HCT116 (cell line): ENCODE data around the gene RBMS1. TPM values are rescaled to one million over a fixed set of nuclear protein-coding genes. Genes with fewer than 3 reads are reported as not detected.

Experiments
- ATAC-seq: fragments of 200-7000 bp; cut with Tn5 transposase; 2 replicates; pipeline ENCODE4 v1.9.1; 2020; ENCODE audit warnings: mild to moderate bottlenecking, moderate library complexity
- BruUV-seq: library from RNA; stranded (reverse); fragments of 400-500 nt; replicated peaks from 2 replicates; lab custom pipeline; 2021; lab: Mats Ljungman, UMichigan
- CTCF ChIA-PET: fragments of 300-600 bp; sonication (Branson Sonifier 250); formaldehyde crosslinking; loops from one replicate; lab custom pipeline; 2021; ENCODE audit warnings: antibody characterized with exemption; lab: Charles Lee
- POLR2A ChIA-PET: fragments of 300-600, 350-600 bp; sonication (Branson Sonifier 250); formaldehyde crosslinking; loops from one replicate; lab custom pipeline; 2021; ENCODE audit warnings: antibody characterized with exemption; lab: Charles Lee
- RAD21 ChIA-PET, 2 experiments: fragments of 300-600 bp; sonication (Branson Sonifier 250); formaldehyde crosslinking; loops; one replicate each; lab custom pipeline; 2023; ENCODE audit warnings: low total read pairs in 2 of 2; ENCODE audit not compliant: uncharacterized antibody in 2 of 2, unreplicated experiment in 2 of 2, low non-redundant PET in 1 of 2; lab: Charles Lee
- DNase-seq: peaks from one replicate; pipeline ENCODE4 v3.0.0-alpha.2; 2010; ENCODE audit warnings: low read depth, low spot score
- H2AFZ ChIP-seq: fragments of 200-600 bp; shearing (Covaris generic), sonication (generic); 2 replicates; pipeline ENCODE4 v1.6.1; 2017; ENCODE audit warnings: low read depth, mixed run types, mixed read lengths, antibody characterized with exemption, low read length; ENCODE audit not compliant: poor library complexity, severe bottlenecking
- H3K27ac ChIP-seq: 2 replicates; pipeline ENCODE4 v1.5.1; 2012; ENCODE audit warnings: low read depth, low read length
- H3K27me3 ChIP-seq: fragments of 200-600 bp; sonication (generic); 2 replicates; pipeline ENCODE4 v1.6.1; 2016; ENCODE audit warnings: mixed run types, low read length, mixed read lengths; ENCODE audit not compliant: insufficient read depth
- H3K36me3 ChIP-seq, 2 experiments: fragments of 200-500 bp in 1 of 2; fragments of 200-600 bp in 1 of 2; sonication (Bioruptor generic) in 1 of 2; sonication (generic) in 1 of 2; 2 replicates each; pipeline versions ENCODE4 v1.5.1 to v1.6.1; 2014 to 2016; ENCODE audit warnings: low read length in 2 of 2, inconsistent platforms in 1 of 2, mixed read lengths in 1 of 2, mixed run types in 1 of 2; ENCODE audit not compliant: insufficient read depth in 2 of 2, control insufficient read depth in 1 of 2
- H3K4me1 ChIP-seq, 2 experiments: fragments of 200-600 bp in 1 of 2; sonication (generic) in 1 of 2; 2 replicates each; pipeline versions ENCODE4 v1.5.1 to v1.6.1; 2012 to 2017; ENCODE audit warnings: low read length in 2 of 2, inconsistent platforms in 1 of 2, mild to moderate bottlenecking in 1 of 2, mixed read lengths in 1 of 2, mixed run types in 1 of 2, moderate library complexity in 1 of 2; ENCODE audit not compliant: insufficient read depth in 2 of 2, control insufficient read depth in 1 of 2
- H3K4me2 ChIP-seq: fragments of 200-600 bp; sonication (generic); 2 replicates; pipeline ENCODE4 v1.6.1; 2017; ENCODE audit warnings: mixed run types, low read length, mixed read lengths
- H3K4me3 ChIP-seq, 2 experiments: fragments of 200-600 bp in 1 of 2; sonication (generic) in 1 of 2; replicated peaks in 1 of 2; 2 replicates each; pipeline ENCODE4 v1.5.1; 2011 to 2016; ENCODE audit warnings: low read length in 2 of 2, control low read depth in 1 of 2, low read depth in 1 of 2, mild to moderate bottlenecking in 1 of 2, mixed read lengths in 1 of 2, mixed run types in 1 of 2
- H3K79me2 ChIP-seq: fragments of 200-600 bp; sonication (generic); 2 replicates; pipeline ENCODE4 v1.6.1; 2017; ENCODE audit warnings: mild to moderate bottlenecking, mixed run types, low read length, moderate library complexity, mixed read lengths; ENCODE audit not compliant: insufficient read depth
- H3K9ac ChIP-seq: fragments of 200-600 bp; sonication (generic); 2 replicates; pipeline ENCODE4 v1.6.1; 2016; ENCODE audit warnings: low read length, mixed read lengths
- H3K9me2 ChIP-seq: fragments of 200-600 bp; sonication (generic), shearing (Covaris generic); 2 replicates; pipeline ENCODE4 v1.6.1; 2017; ENCODE audit warnings: mixed run types, mild to moderate bottlenecking, moderate library complexity; ENCODE audit not compliant: insufficient read depth
- H3K9me3 ChIP-seq, 2 experiments: fragments of 200-500 bp in 1 of 2; fragments of 200-600 bp in 1 of 2; sonication (Bioruptor generic) in 1 of 2; sonication (generic) in 1 of 2; 2 replicates each; pipeline ENCODE4 v1.6.1; 2014 to 2017; ENCODE audit warnings: low read length in 2 of 2, mixed read lengths in 2 of 2, inconsistent platforms in 1 of 2, low read depth in 1 of 2, mild to moderate bottlenecking in 1 of 2, mixed run types in 1 of 2, moderate library complexity in 1 of 2; ENCODE audit not compliant: control insufficient read depth in 1 of 2, insufficient read depth in 1 of 2
- H4K20me1 ChIP-seq: fragments of 200-600 bp; sonication (generic), shearing (Covaris generic); 2 replicates; pipeline ENCODE4 v1.6.1; 2017; ENCODE audit warnings: mixed run types, mild to moderate bottlenecking, moderate library complexity; ENCODE audit not compliant: insufficient read depth
- EGR1 ChIP-seq: IDR thresholded peaks from 2 replicates; pipeline ENCODE4 v1.6.1; 2012; ENCODE audit warnings: low read depth
- ELF1 ChIP-seq: IDR thresholded peaks from 2 replicates; pipeline ENCODE4 v1.6.1; 2012; ENCODE audit warnings: low read depth, borderline replicate concordance
- POLR2A ChIP-seq: IDR thresholded peaks from 2 replicates; pipeline ENCODE4 v1.7.0; 2011; ENCODE audit warnings: borderline replicate concordance; ENCODE audit not compliant: insufficient read depth, insufficient read length; ENCODE audit errors: extremely low read depth
- POLR2AphosphoS5 ChIP-seq: IDR thresholded peaks from 2 replicates; pipeline ENCODE4 v1.6.1; 2011; ENCODE audit warnings: mild to moderate bottlenecking, low read depth, low read length, moderate library complexity
- RAD21 ChIP-seq: IDR thresholded peaks from 2 replicates; pipeline ENCODE4 v1.6.1; 2012; ENCODE audit warnings: low read depth, mild to moderate bottlenecking
- SP1 ChIP-seq: IDR thresholded peaks from 2 replicates; pipeline ENCODE4 v1.6.1; 2012; ENCODE audit warnings: low read depth
- TCF7L2 ChIP-seq: IDR thresholded peaks from 2 replicates; pipeline ENCODE4 v1.7.0; 2011; ENCODE audit warnings: borderline replicate concordance, inconsistent platforms; ENCODE audit not compliant: insufficient read depth, insufficient read length; ENCODE audit errors: extremely low read depth
- intact Hi-C: fragments of 100-400 bp; cut with micrococcal nuclease; formaldehyde crosslinking; loops from 2 replicates; pipeline ENCODE4 v1.10.0; 2022
- total RNA-seq: library from RNA; stranded (reverse); gene quantifications from one replicate; pipeline ENCODE4 v1.2.1, GENCODE V29; 2021; ENCODE audit not compliant: unreplicated experiment
- TF ChIP-seq, protein P1 (sequence below): IDR thresholded peaks from 2 replicates; pipeline ENCODE4 v1.6.1; 2011; ENCODE audit warnings: mild to moderate bottlenecking, low read length, moderate library complexity; ENCODE audit not compliant: insufficient replicate concordance; ENCODE audit errors: extremely low read depth
- TF ChIP-seq, protein P2 (sequence below): IDR thresholded peaks from 2 replicates; pipeline ENCODE4 v1.6.1; 2012
- TF ChIP-seq, protein P3 (sequence below): IDR thresholded peaks from 2 replicates; pipeline ENCODE4 v1.6.1; 2012; ENCODE audit warnings: low read depth

RBMS1 gene
- total RNA-seq, 1 experiment from 2014 or later = 17.6 TPM

DNA sequence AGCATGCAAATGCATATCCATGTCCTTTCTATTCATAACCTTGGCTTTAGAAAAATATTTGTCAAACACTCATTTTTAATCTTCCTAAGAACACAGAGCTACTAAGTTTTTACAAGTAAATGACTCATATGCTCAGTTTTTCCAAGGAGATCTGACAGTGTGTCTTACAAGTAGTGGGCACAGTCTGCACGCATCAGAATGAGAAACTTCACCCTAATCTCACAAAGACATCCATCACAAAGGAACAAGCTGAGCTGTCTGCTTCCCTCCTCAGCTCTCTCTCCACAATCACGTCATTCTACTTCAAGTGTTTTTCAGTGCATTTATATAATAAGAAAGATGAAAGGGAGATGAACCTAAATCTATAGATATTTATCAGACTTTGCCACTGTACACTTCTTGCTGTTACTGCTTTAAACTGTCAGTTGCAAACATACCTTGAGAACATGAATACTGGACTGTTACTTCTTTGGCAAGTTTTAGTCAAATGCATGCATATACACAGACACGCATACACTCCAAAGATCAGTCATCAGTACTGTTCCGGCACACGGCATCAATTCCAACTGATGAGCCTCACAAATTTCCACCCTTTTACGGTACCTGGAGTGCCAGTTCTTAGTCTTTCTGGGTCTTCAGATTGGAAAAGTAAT is 75.7 kb downstream of the RBMS1 start:
- RAD21 ChIA-PET = no interaction called here
- Histone ChIP-seq H3K27ac (no peak overlapping the region), H3K36me3 (no peaks in the 10 kb centered on the region), H3K4me2 (no peak overlapping the region), H2AFZ (no peak overlapping the region), H3K9ac (no peak overlapping the region), H4K20me1 (no peaks in the 10 kb centered on the region), H3K4me1 (no peaks in the 10 kb centered on the region), H3K79me2 (no peaks in the 10 kb centered on the region), H3K9me2 (no peaks in the 10 kb centered on the region), H3K27me3 (no peaks in the 10 kb centered on the region), H3K4me3 (no peak overlapping the region), H3K9me3 (no peaks in the 10 kb centered on the region)
- CTCF ChIA-PET = interaction anchor here (1.4 kb wide), 1 partner anchor 12 kb away, joined by 3 read pairs; no protein-coding TSS in a partner anchor
- POLR2A ChIA-PET = no interaction called here
- no TSS peak for BruUV-seq
- intact Hi-C loops = no loop called here
- TF ChIP-seq POLR2A (no peak), RAD21 (no peak), POLR2AphosphoS5 (no peak), SP1 (no peak)
- TF ChIP-seq, protein P1, sequence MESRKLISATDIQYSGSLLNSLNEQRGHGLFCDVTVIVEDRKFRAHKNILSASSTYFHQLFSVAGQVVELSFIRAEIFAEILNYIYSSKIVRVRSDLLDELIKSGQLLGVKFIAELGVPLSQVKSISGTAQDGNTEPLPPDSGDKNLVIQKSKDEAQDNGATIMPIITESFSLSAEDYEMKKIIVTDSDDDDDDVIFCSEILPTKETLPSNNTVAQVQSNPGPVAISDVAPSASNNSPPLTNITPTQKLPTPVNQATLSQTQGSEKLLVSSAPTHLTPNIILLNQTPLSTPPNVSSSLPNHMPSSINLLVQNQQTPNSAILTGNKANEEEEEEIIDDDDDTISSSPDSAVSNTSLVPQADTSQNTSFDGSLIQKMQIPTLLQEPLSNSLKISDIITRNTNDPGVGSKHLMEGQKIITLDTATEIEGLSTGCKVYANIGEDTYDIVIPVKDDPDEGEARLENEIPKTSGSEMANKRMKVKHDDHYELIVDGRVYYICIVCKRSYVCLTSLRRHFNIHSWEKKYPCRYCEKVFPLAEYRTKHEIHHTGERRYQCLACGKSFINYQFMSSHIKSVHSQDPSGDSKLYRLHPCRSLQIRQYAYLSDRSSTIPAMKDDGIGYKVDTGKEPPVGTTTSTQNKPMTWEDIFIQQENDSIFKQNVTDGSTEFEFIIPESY = no peak
- TF ChIP-seq, protein P2, sequence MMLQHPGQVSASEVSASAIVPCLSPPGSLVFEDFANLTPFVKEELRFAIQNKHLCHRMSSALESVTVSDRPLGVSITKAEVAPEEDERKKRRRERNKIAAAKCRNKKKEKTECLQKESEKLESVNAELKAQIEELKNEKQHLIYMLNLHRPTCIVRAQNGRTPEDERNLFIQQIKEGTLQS = no peak
- ATAC-seq = no peak
- DNase-seq = no peak

DNA sequence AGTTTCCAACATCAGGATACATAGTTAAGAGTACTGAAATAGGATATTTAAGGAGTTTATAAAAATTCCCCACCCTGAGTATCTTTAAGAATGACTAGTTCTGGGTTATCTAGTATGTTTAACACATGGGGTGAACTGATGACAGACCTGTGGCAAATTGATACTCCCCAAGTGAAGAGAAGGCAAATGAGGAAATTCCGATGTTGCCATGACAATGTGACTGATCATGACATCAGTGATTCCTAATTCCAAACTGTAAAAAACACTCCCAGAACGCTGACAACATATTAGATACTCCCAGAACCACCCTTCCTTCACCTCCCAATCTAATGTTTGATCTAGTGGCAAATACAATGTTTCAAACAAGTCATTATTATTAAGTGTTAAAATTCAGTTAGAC is 77.6 kb downstream of the RBMS1 start:
- H3K9ac ChIP-seq = no peak overlapping the region
- no peaks in the 10 kb centered on the region for H3K9me3 ChIP-seq
- intact Hi-C loops = no loop called here
- ChIA-PET CTCF (interaction anchor here (1.5 kb wide), 1 partner anchor 13 kb away, joined by 10 read pairs; no protein-coding TSS in a partner anchor), RAD21 (no interaction called here)
- TF ChIP-seq SP1 (no peak), TCF7L2 (no peak), EGR1 (no peak), ELF1 (no peak)
- TF ChIP-seq, protein P3, sequence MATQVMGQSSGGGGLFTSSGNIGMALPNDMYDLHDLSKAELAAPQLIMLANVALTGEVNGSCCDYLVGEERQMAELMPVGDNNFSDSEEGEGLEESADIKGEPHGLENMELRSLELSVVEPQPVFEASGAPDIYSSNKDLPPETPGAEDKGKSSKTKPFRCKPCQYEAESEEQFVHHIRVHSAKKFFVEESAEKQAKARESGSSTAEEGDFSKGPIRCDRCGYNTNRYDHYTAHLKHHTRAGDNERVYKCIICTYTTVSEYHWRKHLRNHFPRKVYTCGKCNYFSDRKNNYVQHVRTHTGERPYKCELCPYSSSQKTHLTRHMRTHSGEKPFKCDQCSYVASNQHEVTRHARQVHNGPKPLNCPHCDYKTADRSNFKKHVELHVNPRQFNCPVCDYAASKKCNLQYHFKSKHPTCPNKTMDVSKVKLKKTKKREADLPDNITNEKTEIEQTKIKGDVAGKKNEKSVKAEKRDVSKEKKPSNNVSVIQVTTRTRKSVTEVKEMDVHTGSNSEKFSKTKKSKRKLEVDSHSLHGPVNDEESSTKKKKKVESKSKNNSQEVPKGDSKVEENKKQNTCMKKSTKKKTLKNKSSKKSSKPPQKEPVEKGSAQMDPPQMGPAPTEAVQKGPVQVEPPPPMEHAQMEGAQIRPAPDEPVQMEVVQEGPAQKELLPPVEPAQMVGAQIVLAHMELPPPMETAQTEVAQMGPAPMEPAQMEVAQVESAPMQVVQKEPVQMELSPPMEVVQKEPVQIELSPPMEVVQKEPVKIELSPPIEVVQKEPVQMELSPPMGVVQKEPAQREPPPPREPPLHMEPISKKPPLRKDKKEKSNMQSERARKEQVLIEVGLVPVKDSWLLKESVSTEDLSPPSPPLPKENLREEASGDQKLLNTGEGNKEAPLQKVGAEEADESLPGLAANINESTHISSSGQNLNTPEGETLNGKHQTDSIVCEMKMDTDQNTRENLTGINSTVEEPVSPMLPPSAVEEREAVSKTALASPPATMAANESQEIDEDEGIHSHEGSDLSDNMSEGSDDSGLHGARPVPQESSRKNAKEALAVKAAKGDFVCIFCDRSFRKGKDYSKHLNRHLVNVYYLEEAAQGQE = no peak
- TF ChIP-seq, protein P1 = no peak
- TF ChIP-seq, all 23 proteins: peak for 0
- no peak overlapping the region for H3K27ac ChIP-seq
- H3K4me3 ChIP-seq = no peak overlapping the region
- no peaks in the 10 kb centered on the region for H3K27me3 ChIP-seq
- no peak overlapping the region for H2AFZ ChIP-seq
- DNase-seq = no peak
- no peaks in the 10 kb centered on the region for H3K36me3 ChIP-seq
- no peaks in the 10 kb centered on the region for H4K20me1 ChIP-seq
- peaks cover 0 to 7% of the 10 kb centered on the region in 2 experiments; a peak in 2 of 4 replicates for H3K4me1 ChIP-seq
- H3K9me2 ChIP-seq = no peaks in the 10 kb centered on the region
- POLR2A ChIA-PET = no interaction called here
- BruUV-seq = no TSS peak
- no peak overlapping the region for H3K4me2 ChIP-seq
- ATAC-seq = no peak
- H3K79me2 ChIP-seq = no peaks in the 10 kb centered on the region
